Immature natural killer cell (primary cell): ENCODE results near the gene LRRC61. TPM values are rescaled to one million over a fixed set of nuclear protein-coding genes. Genes with fewer than 3 reads are reported as not detected.
"Not testable (repeated sequence)": the region's sequence is repeated elsewhere in the genome, so short reads cannot be mapped to it uniquely, and the experiment has no call there.

Experiments used
- DNase-seq, 3 donors: peaks; one replicate each; pipeline ENCODE4 v3.0.0; 2022; ENCODE audit warnings: mixed read lengths in 1 of 3
- H3K27ac Mint-ChIP-seq, 6 donors: one replicate each; pipeline ENCODE4 v1.8.0; 2020; ENCODE audit warnings: mixed read lengths in 6 of 6, mild to moderate bottlenecking in 5 of 6, inconsistent platforms in 4 of 6, moderate library complexity in 3 of 6
- H3K27me3 Mint-ChIP-seq, 3 donors: one replicate each; pipeline ENCODE4 v1.8.0; 2020 to 2021; ENCODE audit warnings: low read depth in 3 of 3, mild to moderate bottlenecking in 3 of 3, mixed read lengths in 3 of 3, moderate library complexity in 3 of 3, inconsistent platforms in 1 of 3
- H3K36me3 Mint-ChIP-seq, 3 donors: one replicate each; pipeline ENCODE4 v1.8.0; 2020; ENCODE audit warnings: mixed read lengths in 3 of 3, inconsistent platforms in 2 of 3, mild to moderate bottlenecking in 2 of 3
- H3K4me1 Mint-ChIP-seq, 2 donors: one replicate each; pipeline ENCODE4 v1.8.0; 2020; ENCODE audit warnings: inconsistent platforms in 2 of 2, mild to moderate bottlenecking in 2 of 2, mixed read lengths in 2 of 2, moderate library complexity in 1 of 2
- H3K4me3 Mint-ChIP-seq, 5 donors: one replicate each; pipeline ENCODE4 v1.8.0; 2020; ENCODE audit warnings: mild to moderate bottlenecking in 5 of 5, mixed read lengths in 5 of 5, inconsistent platforms in 3 of 5, moderate library complexity in 3 of 5
- H3K9me3 Mint-ChIP-seq, 6 donors: one replicate each; pipeline ENCODE4 v1.8.0; 2020; ENCODE audit warnings: mild to moderate bottlenecking in 6 of 6, mixed read lengths in 6 of 6, inconsistent platforms in 4 of 6, moderate library complexity in 3 of 6
- polyA plus RNA-seq, 3 donors: library from polyadenylated mRNA; unstranded; fragments of 300-500 nt; fragmentation: Illumina TruSeq; gene quantifications; one replicate each; pipeline ENCODE4 v1.2.3, GENCODE V29; 2021

LRRC61 gene, protein sequence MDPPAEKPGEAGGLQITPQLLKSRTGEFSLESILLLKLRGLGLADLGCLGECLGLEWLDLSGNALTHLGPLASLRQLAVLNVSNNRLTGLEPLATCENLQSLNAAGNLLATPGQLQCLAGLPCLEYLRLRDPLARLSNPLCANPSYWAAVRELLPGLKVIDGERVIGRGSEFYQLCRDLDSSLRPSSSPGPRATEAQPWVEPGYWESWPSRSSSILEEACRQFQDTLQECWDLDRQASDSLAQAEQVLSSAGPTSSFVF
- polyA plus RNA-seq, result 10 to 100 TPM; 19.4 to 26.6 (median 20.6) TPM

DNA sequence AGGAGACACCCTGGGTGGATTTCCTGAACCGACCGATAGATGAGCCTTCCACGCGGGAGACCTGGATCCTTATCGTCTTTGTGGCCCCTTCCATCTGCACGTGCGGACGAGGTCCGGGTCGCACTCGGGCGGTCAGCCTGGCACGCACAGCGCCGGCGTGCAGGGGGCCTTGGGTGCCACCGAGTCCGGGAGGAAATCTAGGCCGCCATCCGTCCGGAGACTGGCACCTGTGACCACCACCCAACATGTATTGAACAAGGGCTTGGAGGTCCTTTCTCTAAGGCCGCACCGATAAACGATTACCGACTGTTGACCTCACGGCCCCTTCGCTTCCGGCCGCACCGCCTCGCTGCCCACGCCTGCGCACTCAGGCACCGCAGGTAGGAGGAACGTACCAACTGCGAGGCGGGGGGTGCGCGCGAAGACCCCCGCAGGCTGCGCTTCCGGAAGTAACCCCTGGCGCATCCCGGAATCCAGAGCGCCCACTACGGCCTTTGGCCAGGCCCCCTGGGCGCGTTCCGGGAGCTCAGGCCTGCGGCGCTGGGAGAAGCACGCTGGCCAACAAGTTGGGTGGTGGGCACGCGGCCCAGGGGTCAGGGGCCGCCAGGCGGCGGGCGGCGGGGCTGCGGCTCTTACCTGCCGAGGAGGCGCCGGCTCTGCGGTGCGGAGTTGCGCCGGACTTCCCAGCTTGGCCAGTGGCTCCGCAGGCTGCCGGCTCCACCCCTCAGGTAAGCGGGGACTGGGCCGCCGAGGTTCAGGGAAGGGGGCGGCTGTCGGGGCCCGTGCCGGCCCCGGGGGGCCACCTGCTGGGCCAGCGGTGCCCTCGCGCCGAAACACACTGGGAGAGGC lies at the start of gene LRRC61, which contains the start of gene ACTR3C:
TSS of gene LRRC61 (plus strand) at position 523 of the 849 bp plus-strand sequence. CDS start 13,507 bp downstream, outside the sequence.
TSS of gene ACTR3C (minus strand) at position 713 of the 849 bp plus-strand sequence. CDS start 28,249 bp downstream, outside the sequence.
- Mint-ChIP-seq H3K4me1 (peaks cover 31 to 34% of the 10 kb centered on the region in 2 donors), H3K27me3 (peaks cover 0 to 2% (median 2%) of the 10 kb centered on the region in 3 donors), H3K9me3 (no peaks in the 10 kb centered on the region), H3K36me3 (peaks cover 13 to 17% (median 15%) of the 10 kb centered on the region in 3 donors), H3K4me3 (peak within 1 kb of the TSS; percentile 96 to 99 (median 97)), H3K27ac (peak within 1 kb of the TSS; percentile 91 to 98 (median 98))
- DNase-seq, result peak; percentile 54 to 63 (median 62)

DNA sequence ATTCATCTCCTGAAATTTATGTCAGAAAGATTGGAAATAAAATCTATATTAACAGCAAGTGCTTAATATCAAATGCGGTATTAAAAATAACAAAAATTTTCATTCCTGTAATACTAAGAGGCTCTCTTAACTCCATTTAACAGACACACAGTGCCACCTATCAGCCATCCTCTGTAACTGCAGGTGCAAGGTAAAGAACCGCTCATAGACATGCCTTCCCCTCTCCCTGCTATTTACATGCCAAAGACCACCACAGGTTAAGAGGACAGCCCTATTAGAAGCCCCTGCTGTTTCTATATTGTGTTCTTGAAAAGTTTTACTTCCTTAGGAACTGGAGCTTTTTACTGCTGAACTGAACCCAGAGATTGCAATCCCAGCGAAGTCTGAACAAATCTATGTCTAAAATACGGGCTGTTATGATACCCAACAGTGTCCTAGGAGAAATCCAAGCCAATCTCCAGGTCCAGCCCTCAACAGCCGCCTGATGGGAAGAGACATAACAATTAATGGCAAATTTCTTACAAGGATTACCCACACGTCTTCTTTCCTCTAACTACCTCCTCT lies 46.9 kb upstream of the LRRC61 start:
- not testable (repeated sequence) for H3K27ac Mint-ChIP-seq, H3K4me3 Mint-ChIP-seq, H3K36me3 Mint-ChIP-seq, H3K27me3 Mint-ChIP-seq, H3K9me3 Mint-ChIP-seq, H3K4me1 Mint-ChIP-seq
- DNase-seq, result peak; percentile 15 to 32 (median 26)

DNA sequence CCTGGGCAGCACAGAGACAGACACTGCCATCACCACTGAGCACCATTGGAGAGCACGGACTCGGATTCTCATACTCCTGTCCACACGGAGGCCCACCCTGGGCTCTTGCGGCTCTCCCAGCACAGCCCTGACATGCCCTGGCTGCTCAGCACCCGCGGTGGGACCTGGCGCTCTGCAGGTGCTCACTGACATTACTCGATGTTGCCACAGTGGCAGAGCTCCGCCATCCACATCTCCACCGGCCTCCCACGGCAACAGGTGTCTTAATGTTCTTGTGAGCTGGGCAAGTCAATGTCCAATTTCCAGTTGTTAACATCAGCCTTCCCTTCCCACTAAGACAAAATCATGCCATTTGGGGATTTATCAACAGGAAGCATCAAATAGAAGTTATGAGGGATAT lies 44.8 kb upstream of the LRRC61 start:
- H3K36me3 Mint-ChIP-seq, H3K9me3 Mint-ChIP-seq, H3K4me3 Mint-ChIP-seq, H3K4me1 Mint-ChIP-seq, DNase-seq, H3K27ac Mint-ChIP-seq, H3K27me3 Mint-ChIP-seq: not testable (repeated sequence)

DNA sequence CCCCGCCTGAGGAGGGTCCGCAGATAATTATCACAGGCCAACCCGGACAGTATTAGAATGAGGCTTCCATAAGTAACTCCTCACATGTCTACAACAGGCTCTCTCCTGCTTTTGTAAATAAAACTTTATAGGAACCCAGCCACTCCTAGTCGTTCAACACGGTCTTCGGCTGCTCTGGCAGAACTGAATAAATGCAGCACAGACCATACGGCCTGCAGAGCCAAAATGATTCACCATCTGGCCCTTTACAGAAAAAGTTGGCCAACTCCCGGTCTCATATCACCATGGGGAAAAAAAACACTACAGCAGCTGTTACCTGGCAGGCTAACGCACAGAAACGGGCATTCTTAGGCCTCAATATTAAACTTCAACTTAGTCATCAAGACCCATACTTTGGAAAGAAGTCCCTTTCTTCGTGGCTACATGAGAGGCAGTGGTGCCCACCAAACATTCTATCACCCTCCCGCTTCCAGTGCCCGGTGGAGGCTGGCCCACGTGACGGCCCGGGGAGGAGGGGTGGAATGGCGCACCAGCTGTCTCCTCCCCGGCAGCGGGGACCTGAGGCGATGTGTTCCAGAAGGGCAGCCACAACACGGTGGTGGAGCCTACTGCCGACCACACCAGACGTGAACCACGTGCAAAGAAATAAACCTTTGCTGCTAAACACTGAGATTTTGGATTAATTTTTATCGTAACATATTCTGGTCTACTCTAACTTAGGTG lies 41.3 kb upstream of the LRRC61 start:
- H3K27ac Mint-ChIP-seq, H3K4me3 Mint-ChIP-seq, H3K9me3 Mint-ChIP-seq, H3K27me3 Mint-ChIP-seq, DNase-seq, H3K4me1 Mint-ChIP-seq, H3K36me3 Mint-ChIP-seq: not testable (repeated sequence)

DNA sequence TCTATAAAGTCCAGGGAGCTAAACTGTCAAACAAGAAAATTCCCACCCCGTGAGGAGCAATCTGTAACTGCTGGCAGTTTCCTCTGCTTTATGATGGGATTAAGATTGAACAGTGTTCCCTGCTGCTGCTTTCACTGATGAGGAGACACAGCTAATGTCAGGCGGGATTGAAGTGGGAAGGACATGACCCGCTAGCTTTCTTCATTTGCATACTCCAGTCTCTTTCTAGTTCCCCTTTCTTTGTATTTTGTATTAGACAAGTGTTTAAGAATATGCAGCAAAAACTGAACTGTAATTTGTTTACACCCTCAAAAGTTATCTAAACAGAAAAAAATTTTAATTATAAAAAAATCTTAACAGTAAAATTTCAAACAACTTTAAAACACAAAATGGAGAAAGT lies 40.0 kb upstream of the LRRC61 start:
- DNase-seq, H3K27me3 Mint-ChIP-seq, H3K36me3 Mint-ChIP-seq, H3K4me3 Mint-ChIP-seq, H3K9me3 Mint-ChIP-seq, H3K4me1 Mint-ChIP-seq, H3K27ac Mint-ChIP-seq: not testable (repeated sequence)

DNA sequence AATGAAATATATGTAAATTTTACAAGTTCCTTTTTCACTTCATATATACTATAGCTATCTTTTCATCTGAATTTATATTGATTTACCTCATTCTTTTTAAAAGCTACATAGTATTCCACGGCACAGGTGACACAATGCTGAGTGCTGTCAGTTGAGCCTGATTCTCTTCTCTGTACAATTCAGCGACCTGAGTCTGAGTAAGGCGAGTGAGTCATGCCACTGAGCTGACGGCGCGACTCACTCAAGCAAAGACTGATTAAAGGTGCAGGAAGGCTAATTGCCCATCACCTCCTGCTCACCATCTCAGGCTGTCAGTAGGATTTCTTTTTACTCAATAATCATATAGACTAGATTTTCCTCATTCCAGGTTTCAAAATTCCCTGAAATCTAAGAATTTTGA lies 39.5 kb upstream of the LRRC61 start:
- not testable (repeated sequence) for H3K27ac Mint-ChIP-seq, H3K9me3 Mint-ChIP-seq, H3K4me3 Mint-ChIP-seq, H3K36me3 Mint-ChIP-seq, H3K27me3 Mint-ChIP-seq, DNase-seq, H3K4me1 Mint-ChIP-seq

DNA sequence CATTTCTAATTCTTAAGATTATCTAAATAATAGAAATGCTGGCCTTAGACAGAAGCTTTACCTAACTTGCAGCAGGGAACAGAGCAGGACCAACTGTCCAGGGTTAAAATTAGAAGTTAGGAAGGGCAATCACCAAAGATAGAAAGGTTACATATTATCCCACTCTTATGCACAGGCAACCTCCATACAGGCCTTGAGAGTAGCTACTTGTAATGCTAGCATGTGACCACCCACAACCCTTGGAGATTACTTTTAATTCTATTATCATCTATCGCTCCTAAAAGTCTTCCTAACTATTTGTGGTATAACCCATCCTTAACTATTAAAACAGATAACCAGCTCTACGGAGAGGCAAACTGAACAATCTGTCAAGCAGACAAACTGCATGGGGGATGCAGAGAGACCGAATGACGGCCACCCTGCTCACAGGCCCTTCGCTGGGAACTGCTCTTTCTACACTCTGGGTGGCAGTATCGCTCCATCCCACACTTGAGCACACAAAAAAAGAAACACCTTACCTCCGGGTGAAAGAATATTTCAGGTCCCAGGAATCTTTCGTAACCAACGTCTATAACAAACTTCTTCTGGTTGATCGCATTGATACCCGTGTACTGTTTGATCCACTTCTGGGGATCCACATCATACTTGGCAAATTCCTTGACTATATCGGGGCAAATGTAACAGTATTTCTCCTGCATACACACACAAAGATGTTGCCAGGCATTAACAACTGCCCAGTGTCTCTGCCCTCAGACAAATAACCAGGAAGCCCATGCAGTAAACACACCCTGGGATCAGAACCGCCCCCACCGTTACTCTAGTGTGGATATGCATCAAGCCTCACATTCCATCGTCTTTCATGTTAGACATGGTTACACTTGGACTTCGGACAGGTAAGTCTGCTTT lies 37.1 kb upstream of the LRRC61 start:
- not testable (repeated sequence) for H3K4me3 Mint-ChIP-seq, H3K4me1 Mint-ChIP-seq, H3K36me3 Mint-ChIP-seq, H3K27me3 Mint-ChIP-seq, H3K9me3 Mint-ChIP-seq
- H3K27ac Mint-ChIP-seq, result peak overlapping the region in 1 of 6 donors; percentile 55
- DNase-seq, result peak in 2 of 3 donors; percentile 14 to 28

DNA sequence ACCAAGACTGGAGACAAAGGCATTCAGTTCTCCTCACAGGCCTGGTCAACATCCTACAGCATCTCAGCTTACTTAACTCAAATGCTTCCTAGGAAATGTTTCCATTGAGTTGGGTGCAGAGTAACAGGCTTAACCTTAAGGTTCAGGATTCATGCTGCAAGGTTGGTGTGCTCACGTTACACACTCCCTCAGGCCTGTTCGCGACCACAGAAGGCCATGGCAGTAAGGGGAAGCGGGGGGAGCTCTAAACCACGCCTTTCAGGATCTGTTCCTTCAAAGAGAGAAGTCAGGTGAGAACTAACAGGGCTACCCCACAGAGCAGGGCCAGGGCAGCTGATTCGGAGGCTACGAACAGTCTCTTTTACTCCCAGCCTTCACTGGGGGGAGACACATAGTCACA lies 35.3 kb upstream of the LRRC61 start:
- H3K27ac Mint-ChIP-seq, H3K36me3 Mint-ChIP-seq, H3K9me3 Mint-ChIP-seq, H3K4me1 Mint-ChIP-seq, H3K4me3 Mint-ChIP-seq, DNase-seq, H3K27me3 Mint-ChIP-seq: not testable (repeated sequence)

DNA sequence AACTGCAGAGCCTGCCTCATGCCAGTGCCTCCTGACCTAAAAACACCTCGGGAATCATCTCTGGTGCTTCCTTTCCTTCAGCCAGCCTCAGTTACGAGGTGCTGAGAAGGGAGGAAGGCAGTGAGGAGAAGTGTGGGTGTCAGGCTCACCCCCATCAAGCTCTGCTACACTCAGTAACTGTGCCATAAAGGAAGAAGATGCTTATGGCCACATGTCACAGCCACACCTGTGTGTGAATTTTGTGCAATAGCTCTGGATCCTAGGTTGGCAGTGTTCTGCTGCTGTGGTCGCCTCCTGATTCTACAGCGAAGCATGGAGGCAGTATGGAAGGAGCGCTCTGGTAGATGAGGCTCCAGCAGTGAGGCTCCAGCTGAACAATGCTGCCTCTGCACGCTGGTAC lies 34.3 kb upstream of the LRRC61 start:
- H3K9me3 Mint-ChIP-seq, DNase-seq, H3K4me1 Mint-ChIP-seq, H3K27ac Mint-ChIP-seq, H3K4me3 Mint-ChIP-seq, H3K27me3 Mint-ChIP-seq, H3K36me3 Mint-ChIP-seq: not testable (repeated sequence)

DNA sequence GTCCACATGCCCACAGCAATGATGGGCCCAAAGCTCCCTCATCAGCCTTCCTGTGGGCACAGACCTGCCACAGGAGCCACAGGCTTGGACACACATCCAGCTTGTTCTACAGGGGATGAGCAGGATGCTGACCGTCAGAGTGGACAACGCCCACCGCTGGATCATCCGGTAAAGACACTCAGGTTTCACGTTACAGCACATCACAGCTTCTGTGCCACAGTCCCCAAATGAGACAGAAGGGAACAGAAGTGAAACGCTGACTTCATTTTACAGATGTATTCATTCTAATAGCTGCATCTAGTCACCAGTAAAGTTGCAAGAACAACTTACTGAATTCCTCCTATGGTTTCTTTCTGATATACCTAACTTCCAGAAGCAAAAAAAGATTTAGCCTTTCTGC lies 32.8 kb upstream of the LRRC61 start:
- H3K36me3 Mint-ChIP-seq, H3K27ac Mint-ChIP-seq, H3K9me3 Mint-ChIP-seq, DNase-seq, H3K4me3 Mint-ChIP-seq, H3K27me3 Mint-ChIP-seq, H3K4me1 Mint-ChIP-seq: not testable (repeated sequence)

DNA sequence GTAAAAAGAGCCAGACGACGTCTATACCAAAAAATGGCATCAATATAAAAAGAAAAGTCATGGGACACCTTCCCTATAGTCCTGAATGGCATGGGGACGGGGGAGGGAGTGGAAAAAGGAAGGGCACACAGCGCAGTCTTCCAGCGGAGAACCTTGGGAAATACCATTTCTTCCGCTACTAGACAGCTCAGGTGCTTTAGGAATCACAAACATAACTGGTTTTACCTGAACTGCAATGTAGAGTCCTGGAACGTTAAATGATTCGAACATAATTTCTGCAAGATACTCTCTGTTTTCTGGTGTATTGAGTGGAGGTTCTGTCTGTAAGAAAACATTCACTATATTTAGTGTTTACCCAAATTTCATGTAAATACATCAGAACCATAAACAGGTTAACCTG lies 28.1 kb upstream of the LRRC61 start:
- not testable (repeated sequence) for H3K36me3 Mint-ChIP-seq, H3K27ac Mint-ChIP-seq, DNase-seq, H3K4me3 Mint-ChIP-seq, H3K4me1 Mint-ChIP-seq, H3K9me3 Mint-ChIP-seq, H3K27me3 Mint-ChIP-seq

DNA sequence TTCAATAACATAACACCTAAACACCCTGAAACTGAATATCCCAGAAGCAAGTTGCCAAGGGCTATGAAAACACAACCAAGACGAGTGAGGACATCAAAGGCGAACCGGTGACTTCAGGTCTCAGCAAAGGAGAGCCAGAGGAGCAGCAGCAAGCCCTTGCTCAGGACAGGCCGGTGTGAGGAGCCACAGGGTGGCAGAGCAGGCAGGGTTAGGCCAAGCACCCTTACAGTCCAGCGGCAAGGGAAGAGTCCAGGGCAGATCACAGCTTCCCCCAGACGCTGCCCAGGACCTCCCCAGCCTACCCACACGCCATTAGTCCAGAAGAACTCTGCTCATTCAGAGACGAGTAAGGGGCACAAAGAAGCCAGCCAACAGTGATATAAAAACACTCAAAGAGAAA lies 27.5 kb upstream of the LRRC61 start:
- not testable (repeated sequence) for DNase-seq, H3K9me3 Mint-ChIP-seq, H3K27ac Mint-ChIP-seq, H3K4me1 Mint-ChIP-seq, H3K27me3 Mint-ChIP-seq, H3K36me3 Mint-ChIP-seq, H3K4me3 Mint-ChIP-seq

DNA sequence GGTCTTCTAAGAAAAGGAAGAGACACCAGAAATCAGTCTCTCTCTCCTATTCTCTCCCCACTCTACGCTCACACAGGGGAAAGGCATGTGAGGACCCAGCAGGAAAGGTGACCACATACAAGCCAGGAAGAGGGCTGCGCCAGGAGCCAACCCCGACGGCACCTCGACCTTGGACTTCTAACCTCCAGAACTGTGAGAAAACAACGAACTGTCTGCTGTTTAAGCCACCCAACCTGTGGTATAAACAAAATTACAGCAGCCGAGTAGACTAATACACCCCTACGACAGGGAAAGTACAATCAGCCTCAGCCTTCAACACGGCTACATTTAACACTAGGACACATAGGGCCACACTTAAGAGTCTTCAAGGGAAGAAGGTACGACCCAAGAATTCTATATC lies 26.4 kb upstream of the LRRC61 start:
- H3K4me3 Mint-ChIP-seq, H3K36me3 Mint-ChIP-seq, H3K4me1 Mint-ChIP-seq, DNase-seq, H3K9me3 Mint-ChIP-seq, H3K27ac Mint-ChIP-seq, H3K27me3 Mint-ChIP-seq: not testable (repeated sequence)
